ENCODE measurements around the gene TEX52.
A peak's percentile ranks its signal among the peaks of the same experiment; 100 is the strongest.
"Not testable (repeated sequence)": the region's sequence is repeated elsewhere in the genome, so short reads cannot be mapped to it uniquely, and the experiment has no call there.

The TEX52 gene

GRCh38 chr12:2876431-2877046, 19.7 kb upstream of the TEX52 start:
- DNase-seq (ENCODE audit: low read depth, low spot score) = no peak
- H3K27ac ChIP-seq = peak overlapping the region; percentile 84

- not testable (repeated sequence) for DNase-seq (ENCODE audit: low read depth, low spot score); H3K27ac ChIP-seq
Measured at GRCh38 chr12:2868986-2869632, 12.3 kb upstream of the TEX52 start.

GRCh38 chr12:2864198-2864597, 7.4 kb upstream of the TEX52 start:
- no peak overlapping the region for H3K27ac ChIP-seq
- no peak for DNase-seq (ENCODE audit: low read depth, low spot score)

DNA sequence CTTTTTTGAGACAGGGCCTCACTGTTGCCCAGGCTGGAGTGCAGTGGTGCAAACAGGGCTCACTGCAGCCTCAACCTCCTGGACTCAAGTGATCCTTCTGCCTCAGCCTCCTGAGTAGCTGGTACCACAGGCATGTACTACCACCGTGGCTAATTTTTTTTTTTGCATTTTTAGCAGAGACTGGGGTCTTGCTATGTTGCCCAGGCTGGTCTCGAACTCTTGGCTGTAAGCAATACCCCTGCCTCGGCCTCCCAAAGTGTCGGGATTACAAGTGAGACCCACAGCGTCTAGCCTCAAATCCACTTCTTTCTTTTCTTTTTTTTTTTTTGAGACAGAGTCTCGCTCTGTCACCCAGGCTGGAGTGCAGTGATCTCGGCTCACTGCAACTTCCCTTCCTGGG, 6.6 kb upstream of the TEX52 start:
- DNase-seq (ENCODE audit: low read depth, low spot score); H3K27ac ChIP-seq: not testable (repeated sequence)

- H3K27ac ChIP-seq = no peak overlapping the region
- DNase-seq (ENCODE audit: low read depth, low spot score) = no peak
Measured at GRCh38 chr12:2862876-2863275, 6.0 kb upstream of the TEX52 start.

DNA sequence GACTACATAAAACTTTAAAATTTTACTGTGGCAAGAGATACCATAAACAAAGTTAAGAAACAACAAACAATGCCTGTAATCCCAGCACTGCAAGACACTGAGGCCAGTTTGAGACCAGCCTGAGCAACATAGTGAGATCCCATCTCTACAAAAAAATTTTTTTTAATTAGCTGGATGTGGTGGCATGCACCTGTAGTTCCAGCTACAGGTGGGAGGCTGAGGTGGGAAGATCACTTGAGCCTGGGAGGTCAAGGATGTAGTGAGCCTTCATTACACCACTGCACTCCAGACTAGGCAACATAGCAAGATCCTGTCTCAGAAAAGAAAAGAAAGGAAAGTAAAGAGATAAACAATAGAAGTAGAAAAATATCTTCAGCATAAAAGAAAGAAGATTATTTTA, 3.3 kb upstream of the TEX52 start:
- no peak for DNase-seq (ENCODE audit: low read depth, low spot score)
- no peak overlapping the region for H3K27ac ChIP-seq

- DNase-seq (ENCODE audit: low read depth, low spot score) = no peak
- no peak overlapping the region for H3K27ac ChIP-seq
Measured at GRCh38 chr12:2858944-2859421, 2.1 kb upstream of the TEX52 start.

DNA sequence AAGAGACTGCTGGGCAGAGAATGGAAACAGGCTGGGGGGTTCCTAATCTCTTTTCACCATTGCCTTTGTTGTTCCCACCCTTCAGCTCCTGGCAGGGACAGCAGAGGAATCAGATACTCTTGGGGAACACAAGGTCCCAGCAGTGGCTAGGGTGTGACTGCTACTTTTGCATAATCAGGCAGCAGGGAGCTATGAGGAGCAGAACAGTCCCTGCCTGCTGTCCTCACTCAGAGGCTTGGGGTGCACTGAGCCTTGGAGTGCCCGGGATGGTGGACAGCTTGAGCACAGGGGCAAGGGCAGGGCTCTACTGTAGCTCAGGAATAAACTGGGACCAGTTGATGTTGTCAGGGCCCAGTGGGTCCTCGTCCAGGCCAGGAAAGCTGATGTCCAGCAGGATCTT, 1.5 kb upstream of the TEX52 start:
- no peak for DNase-seq (ENCODE audit: low read depth, low spot score)
- no peak overlapping the region for H3K27ac ChIP-seq

- H3K27ac ChIP-seq = no peak overlapping the region
- no peak for DNase-seq (ENCODE audit: low read depth, low spot score)
Measured at GRCh38 chr12:2857576-2857975, 737 bp upstream of the TEX52 start.

DNA sequence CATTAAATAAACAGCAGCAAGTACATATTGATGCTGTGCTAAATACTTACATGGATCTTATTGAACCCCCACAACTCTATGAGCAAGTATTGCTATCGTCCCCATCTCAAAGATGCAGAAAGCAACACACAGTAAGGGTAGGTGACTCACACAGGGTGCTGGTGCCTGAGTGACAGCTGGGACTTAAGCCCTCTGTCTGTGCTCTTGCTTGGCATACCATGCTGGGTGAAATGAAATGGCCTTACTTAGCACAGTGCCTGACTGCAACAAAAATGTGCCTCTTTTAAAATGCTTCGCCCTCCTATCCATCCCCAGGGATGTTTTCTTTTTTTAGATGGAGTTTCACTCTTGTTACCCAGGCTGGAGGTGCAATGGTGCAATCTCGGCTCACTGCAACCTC, 788 bp downstream of the TEX52 start:
- H3K27ac ChIP-seq = no peak overlapping the region
- DNase-seq (ENCODE audit: low read depth, low spot score) = no peak

- no peak overlapping the region for H3K27ac ChIP-seq
- DNase-seq (ENCODE audit: low read depth, low spot score) = no peak
Measured at GRCh38 chr12:2855546-2855945, 1.3 kb downstream of the TEX52 start.

GRCh38 chr12:2854669-2855453, 2.0 kb downstream of the TEX52 start:
- DNase-seq (ENCODE audit: low read depth, low spot score) = no peak
- no peak overlapping the region for H3K27ac ChIP-seq

DNA sequence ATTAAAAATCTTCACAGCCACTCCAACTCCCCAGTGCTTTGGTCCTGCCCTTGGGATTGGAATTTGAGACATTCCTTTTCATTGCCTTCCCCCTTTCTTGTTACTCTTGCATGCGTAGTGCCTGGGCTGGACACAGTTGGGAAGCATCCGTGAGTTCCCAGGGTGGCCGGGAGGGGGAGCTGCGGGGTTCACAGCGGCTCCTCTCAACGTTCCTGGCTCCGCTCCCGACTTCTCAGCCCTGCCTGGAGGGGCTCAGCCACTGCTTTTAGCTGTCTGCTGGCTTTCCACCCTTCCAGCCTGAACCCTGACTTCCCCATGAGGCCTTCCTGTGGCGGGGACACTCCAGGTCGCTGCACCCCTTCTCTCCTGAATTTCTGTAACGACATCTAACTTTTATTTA, 3.2 kb downstream of the TEX52 start:
- DNase-seq (ENCODE audit: low read depth, low spot score) = no peak
- H3K27ac ChIP-seq = no peak overlapping the region

GRCh38 chr12:2851931-2852330, 4.9 kb downstream of the TEX52 start:
- no peak overlapping the region for H3K27ac ChIP-seq
- no peak for DNase-seq (ENCODE audit: low read depth, low spot score)

DNA sequence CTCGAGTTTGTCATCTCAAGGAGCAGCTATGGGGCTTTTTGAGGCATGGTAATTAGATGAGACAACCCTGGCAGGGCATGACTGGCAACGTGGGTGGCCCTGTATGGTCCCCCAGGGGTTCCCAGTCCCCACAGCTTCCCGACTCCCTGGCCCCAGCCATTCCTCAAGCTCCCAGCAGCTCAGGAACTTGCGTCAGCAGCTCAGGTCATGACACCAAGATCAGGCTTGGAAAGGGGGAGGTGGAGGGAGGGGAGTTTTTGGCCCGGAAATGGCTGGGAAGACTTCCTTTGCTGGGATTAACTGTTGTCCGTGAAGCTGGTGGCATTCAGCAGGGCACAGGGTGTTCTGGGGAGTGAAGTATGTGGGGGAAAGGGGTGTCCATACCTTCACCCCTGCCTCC, 11.6 kb downstream of the TEX52 start:
- H3K27ac ChIP-seq = no peak overlapping the region
- no peak for DNase-seq (ENCODE audit: low read depth, low spot score)

GRCh38 chr12:2844786-2845185, 12.1 kb downstream of the TEX52 start:
- no peak for DNase-seq (ENCODE audit: low read depth, low spot score)
- no peak overlapping the region for H3K27ac ChIP-seq

DNA sequence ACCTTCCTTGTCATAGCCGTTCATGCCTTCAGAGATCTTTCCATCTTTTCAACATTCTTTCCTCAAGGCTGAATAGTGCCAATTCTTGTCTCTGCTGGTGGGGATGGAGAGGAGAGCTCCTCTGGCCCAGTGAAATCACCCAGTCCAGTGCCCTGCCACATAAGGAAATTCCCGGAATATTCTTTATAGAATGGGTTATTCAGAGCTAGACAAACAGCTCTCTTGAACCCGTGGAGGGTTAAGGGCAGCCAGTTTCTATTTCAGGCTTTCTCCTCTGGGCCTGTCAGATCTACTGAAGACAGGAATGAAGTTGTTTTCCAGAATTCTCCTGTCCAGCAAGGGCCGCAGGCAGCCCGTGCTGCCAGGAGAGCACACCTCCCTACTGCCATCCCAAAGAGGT, 13.9 kb downstream of the TEX52 start:
- no peak overlapping the region for H3K27ac ChIP-seq
- no peak for DNase-seq (ENCODE audit: low read depth, low spot score)

DNA sequence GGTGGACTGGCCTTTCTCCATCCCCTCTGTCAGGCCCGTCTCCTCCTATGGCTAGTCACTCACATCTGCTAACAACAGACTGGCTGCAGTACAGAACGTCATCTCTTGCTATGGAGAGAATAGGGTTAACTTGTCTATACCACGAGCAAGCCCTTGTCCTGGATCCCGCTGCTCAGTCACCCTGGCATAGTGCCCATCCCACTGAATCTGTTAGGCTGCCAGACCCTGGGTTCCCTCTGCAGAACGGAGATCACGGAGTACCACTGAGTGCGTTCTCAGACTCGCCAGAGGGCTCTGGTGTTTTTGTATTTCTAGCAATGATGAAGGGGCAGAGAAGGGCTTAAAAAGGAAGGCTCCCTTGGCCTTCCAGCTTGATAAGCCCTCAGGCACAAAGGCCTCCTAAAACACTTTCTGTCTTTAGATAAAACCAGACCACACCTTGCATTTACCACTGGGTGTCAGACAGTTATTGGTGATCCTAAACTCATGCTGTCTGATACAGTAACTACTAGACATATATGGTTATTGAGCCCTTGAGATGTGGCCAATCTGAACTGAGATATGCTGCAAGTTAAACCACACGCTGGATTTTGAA, 15.7 kb downstream of the TEX52 start:
- DNase-seq (ENCODE audit: low read depth, low spot score) = no peak
- no peak overlapping the region for H3K27ac ChIP-seq

GRCh38 chr12:2836574-2836973, 20.3 kb downstream of the TEX52 start:
- DNase-seq (ENCODE audit: low read depth, low spot score) = no peak
- H3K27ac ChIP-seq = no peak overlapping the region

DNA sequence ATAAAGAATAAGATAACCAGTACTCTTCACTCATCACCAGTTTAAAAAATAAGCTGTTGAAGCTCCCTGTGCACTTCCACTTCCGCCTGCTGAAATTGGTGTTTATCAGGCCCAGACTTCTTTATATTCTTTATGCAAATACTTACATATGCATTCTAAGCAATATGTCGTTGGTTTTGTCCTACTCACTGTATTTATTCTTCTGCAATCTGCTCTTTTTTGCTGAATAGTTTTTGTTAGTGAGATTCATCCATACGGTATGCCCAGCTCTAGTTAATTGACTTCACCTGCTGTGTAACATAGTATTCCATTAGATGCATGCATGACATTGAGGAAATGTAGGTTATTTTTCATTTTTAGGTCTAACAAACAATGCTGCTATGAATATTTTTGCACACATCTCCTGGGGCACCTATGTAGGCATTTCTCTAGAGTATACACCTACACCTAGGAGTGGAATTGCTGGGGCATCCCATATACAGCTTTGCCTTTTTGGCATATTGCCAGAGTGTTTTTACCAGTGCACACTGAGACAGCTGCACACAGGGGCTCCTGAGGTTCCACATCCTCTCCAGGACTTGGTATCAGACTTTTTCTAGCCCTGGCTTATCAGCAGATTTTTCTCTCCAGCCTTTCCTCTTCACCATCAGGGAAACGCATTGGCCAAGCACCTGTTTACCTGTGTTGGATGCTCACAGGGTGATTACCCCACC, 21.0 kb downstream of the TEX52 start:
- no peak for DNase-seq (ENCODE audit: low read depth, low spot score)
- no peak overlapping the region for H3K27ac ChIP-seq
